H1 (cell line): ENCODE data around the gene TSN. TPM values are rescaled to one million over a fixed set of nuclear protein-coding genes. Genes with fewer than 3 reads are reported as not detected.

Experiments
- CHD1 ChIP-seq: IDR thresholded peaks from 2 replicates; pipeline ENCODE4 v1.6.1; 2012; ENCODE audit warnings: low read depth, low read length, improper control_type of control experiment
- CHD7 ChIP-seq: fragments of 300-600 bp; sonication (generic); IDR thresholded peaks from 2 replicates; pipeline ENCODE4 v1.7.1; 2012; ENCODE audit warnings: low read length, moderate library complexity, mild to moderate bottlenecking, inconsistent platforms; ENCODE audit not compliant: insufficient replicate concordance
- polyA plus RNA-seq, 7 experiments: library from polyadenylated mRNA; depleted of rRNA in 3 of 7; stranded (reverse) in 5 of 7; unstranded in 2 of 7; fragments of >200 nt in 5 of 7; fragments of 200-250 nt in 2 of 7; gene quantifications; 1 replicate in 5 of 7; 2 replicates in 1 of 7; 4 replicates in 1 of 7; pipeline versions ENCODE4 v1.2.1 to v1.2.3, GENCODE V29; 2011 to 2013; ENCODE audit warnings: missing spikeins in 2 of 7, mixed read lengths in 2 of 7
- total RNA-seq: library from RNA; stranded (reverse); fragmentation: NEBNext Ultra II Directional; extraction: Animal tissue kit (Norgen Biotek cat#: 25700); gene quantifications from 2 replicates; pipeline ENCODE4 v1.2.1, GENCODE V29; 2021

Gene TSN
- total and polyA plus RNA-seq, 2 of the 8 experiments (the other 6 are each of a cell fraction or from before 2014, with no cell fraction given), result 44.4 to 96.1 TPM

- TF ChIP-seq CHD7 (no peak), CHD1 (no peak)
Measured at GRCh38 chr2:121709776-121710469, 45.5 kb upstream of the TSN start (continued).
